HepG2 (cell line): ENCODE results near the gene ZPR1. TPM values are rescaled to one million over a fixed set of nuclear protein-coding genes. Genes with fewer than 3 reads are reported as not detected.

Experiments used
- ARID5B ChIP-seq: IDR thresholded peaks from 2 replicates; pipeline ENCODE4 v1.4.0; 2020; ENCODE audit warnings: mild to moderate bottlenecking, missing genetic modification reagents
- CCDC6 ChIP-seq: sonication (generic); formaldehyde crosslinking; IDR thresholded peaks from 2 replicates; pipeline ENCODE4 v1.8.1; 2022; ENCODE audit warnings: mild to moderate bottlenecking, missing genetic modification reagents, moderate library complexity
- CSRNP1 ChIP-seq: sonication (generic); formaldehyde crosslinking; IDR thresholded peaks from 2 replicates; pipeline ENCODE4 v1.8.1; 2023; ENCODE audit warnings: mild to moderate bottlenecking, missing genetic modification reagents
- HNRNPL ChIP-seq: fragments of 200-400 bp; formaldehyde crosslinking; IDR thresholded peaks from 2 replicates; pipeline ENCODE4 v1.6.1; 2017; ENCODE audit warnings: mild to moderate bottlenecking, low read depth, low read length
- KLF11 ChIP-seq: IDR thresholded peaks from 2 replicates; pipeline ENCODE4 v1.6.1; 2016; ENCODE audit warnings: missing compliant biosample characterization
- NCOA2 ChIP-seq: sonication (generic); formaldehyde crosslinking; IDR thresholded peaks from 2 replicates; pipeline ENCODE4 v1.8.0; 2022; ENCODE audit warnings: inconsistent platforms
- RAD51 ChIP-seq: fragments of 450-650 bp; IDR thresholded peaks from 2 replicates; pipeline ENCODE4 v1.6.1; 2016; ENCODE audit warnings: borderline replicate concordance
- RARG ChIP-seq: sonication (generic); formaldehyde crosslinking; IDR thresholded peaks from 2 replicates; pipeline ENCODE4 v1.4.0; 2020; ENCODE audit warnings: low read depth, mild to moderate bottlenecking, missing genetic modification reagents
- SIN3A ChIP-seq: IDR thresholded peaks from 2 replicates; pipeline ENCODE4 v1.6.1; 2011; ENCODE audit warnings: low read depth, mild to moderate bottlenecking, control low read depth, low read length, borderline replicate concordance
- TOPORS ChIP-seq: sonication (generic); formaldehyde crosslinking; IDR thresholded peaks from 2 replicates; pipeline ENCODE4 v1.8.0; 2023; ENCODE audit warnings: mild to moderate bottlenecking, missing genetic modification reagents
- ZBTB33 ChIP-seq: sonication (generic); formaldehyde crosslinking; IDR thresholded peaks from 2 replicates; pipeline ENCODE4 v1.4.0; 2020; ENCODE audit warnings: missing genetic modification reagents
- ZBTB38 ChIP-seq: sonication (generic); formaldehyde crosslinking; IDR thresholded peaks from 2 replicates; pipeline ENCODE4 v1.5.1; 2020; ENCODE audit warnings: mild to moderate bottlenecking, missing genetic modification reagents
- ZFP36L1 ChIP-seq: sonication (generic); formaldehyde crosslinking; IDR thresholded peaks from 2 replicates; pipeline ENCODE4 v1.8.0; 2022; ENCODE audit warnings: mild to moderate bottlenecking, missing genetic modification reagents, moderate library complexity
- ZNF44 ChIP-seq: sonication (generic); formaldehyde crosslinking; IDR thresholded peaks from 2 replicates; pipeline ENCODE4 v1.5.1; 2020; ENCODE audit warnings: mild to moderate bottlenecking, missing genetic modification reagents
- ZNF609 ChIP-seq: sonication (generic); formaldehyde crosslinking; IDR thresholded peaks from 2 replicates; pipeline ENCODE4 v1.4.0; 2020; ENCODE audit warnings: mild to moderate bottlenecking, missing genetic modification reagents, borderline replicate concordance
- ZNF740 ChIP-seq: sonication (generic); formaldehyde crosslinking; IDR thresholded peaks from 2 replicates; pipeline ENCODE4 v1.4.0; 2020; ENCODE audit warnings: missing genetic modification reagents
- polyA plus RNA-seq, 8 experiments: library from polyadenylated mRNA; depleted of rRNA in 3 of 8; stranded (reverse) in 7 of 8; unstranded in 1 of 8; fragments of >200 nt; fragmentation: Illumina TruSeq in 4 of 8; extraction: Trizol in 4 of 8; gene quantifications; 2 replicates each; pipeline versions ENCODE4 v1.2.1 to v1.2.3, GENCODE V29; 2011 to 2016; ENCODE audit warnings: low read depth in 4 of 8, missing spikeins in 1 of 8, mixed read lengths in 1 of 8; ENCODE audit not compliant: insufficient read depth in 1 of 8
- total RNA-seq, 5 experiments: library from RNA; depleted of rRNA; stranded (reverse); fragments of >200 nt; fragmentation: Illumina TruSeq; extraction: Trizol; gene quantifications; 2 replicates each; pipeline ENCODE4 v1.2.3, GENCODE V29; 2016; ENCODE audit warnings: low read depth in 1 of 5

ZPR1 gene
- total and polyA plus RNA-seq, 2 of the 13 experiments (the other 11 are each of a cell fraction or from before 2014, with no cell fraction given): 40.0 to 79.3 TPM

GRCh38 chr11:116830184-116830912, 42.5 kb upstream of the ZPR1 start (continued):
- no peak for TF ChIP-seq ZNF609
- TF ChIP-seq ZNF44 (CRISPR knock-in tag): no peak
- no peak for TF ChIP-seq ZNF740 (CRISPR knock-in tag)
- no peak for TF ChIP-seq CCDC6
- no peak for TF ChIP-seq ARID5B (CRISPR knock-in tag)
- peak; percentile 42; the same call in 1 of the 2 replicates for TF ChIP-seq ZBTB33
- TF ChIP-seq CSRNP1 (CRISPR knock-in tag): peak; percentile 11; the same call in 1 of the 2 replicates
- no peak for TF ChIP-seq RARG
- no peak for TF ChIP-seq SIN3A
- TF ChIP-seq ZFP36L1 (CRISPR knock-in tag): no peak
- TF ChIP-seq TOPORS (CRISPR knock-in tag): peak; percentile 24; the same call in 1 of the 2 replicates
- TF ChIP-seq ZBTB38 (CRISPR knock-in tag): peak; percentile 88
- no peak for TF ChIP-seq KLF11
- TF ChIP-seq RAD51: no peak
- TF ChIP-seq NCOA2: no peak
- peak; percentile 74 for TF ChIP-seq HNRNPL
